ENCODE results near the gene SCMH1.
"Not testable (repeated sequence)": the region's sequence is repeated elsewhere in the genome, so short reads cannot be mapped to it uniquely, and the experiment has no call there.

Gene SCMH1

GRCh38 chr1:41246568-41246967, 4.5 kb upstream of the SCMH1 start:
- no peak for DNase-seq

DNA sequence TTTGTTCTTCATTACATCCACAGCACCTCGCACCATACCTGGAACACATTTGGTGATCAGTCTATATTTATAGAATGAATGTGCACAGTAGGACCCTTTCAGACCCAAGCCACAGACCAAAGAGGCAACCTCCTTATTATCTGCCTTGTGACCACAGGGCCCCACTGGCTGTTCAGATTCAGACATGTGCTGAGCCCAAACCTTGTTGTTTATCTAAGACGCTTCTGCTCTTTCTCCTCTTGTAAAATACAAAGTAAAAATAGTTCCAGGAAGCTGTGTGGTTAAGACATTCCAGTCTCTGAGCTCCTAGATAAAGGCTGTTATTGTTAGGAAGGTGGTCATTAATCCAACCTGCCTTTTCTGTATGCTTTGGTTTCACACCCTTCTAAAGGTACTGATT, 3.6 kb upstream of the SCMH1 start:
- no peak for DNase-seq

DNA sequence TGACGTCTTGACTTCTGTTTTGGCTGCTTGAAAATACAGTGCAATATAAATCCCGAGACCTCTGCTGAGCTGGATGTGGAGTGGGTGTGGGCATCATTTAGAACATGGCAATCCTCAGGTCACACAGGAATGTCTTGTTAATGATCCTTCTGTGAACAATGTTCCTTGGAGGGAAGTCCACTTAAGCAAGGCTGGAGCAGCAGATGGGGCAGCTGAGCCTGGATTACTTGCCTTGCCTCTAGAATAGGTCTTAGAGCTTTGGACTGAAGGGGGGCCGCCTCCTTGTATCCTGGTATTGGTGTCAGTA, 926 bp upstream of the SCMH1 start:
- no peak for DNase-seq

GRCh38 chr1:41242342-41243078, 404 bp upstream of the SCMH1 start:
- peak; percentile 76 for DNase-seq

DNA sequence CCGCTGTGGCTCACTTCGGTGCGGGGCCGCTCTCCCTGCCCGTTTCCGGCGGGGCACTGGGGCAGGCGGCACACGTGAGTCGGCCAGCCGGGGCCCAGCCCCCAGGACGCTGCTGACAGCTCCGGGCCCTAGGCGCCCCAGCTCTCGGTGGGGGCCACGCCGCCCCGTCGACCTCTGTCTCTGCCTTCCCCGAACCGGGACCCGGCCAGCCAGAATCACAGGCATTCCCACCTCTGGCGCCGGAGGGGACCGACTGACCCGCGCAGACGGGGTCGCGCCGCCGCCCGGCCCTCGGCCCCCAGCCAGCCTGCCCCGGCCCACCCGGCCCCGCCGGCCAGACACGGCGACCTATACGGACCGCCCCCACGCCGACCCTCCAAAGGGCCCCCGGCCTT, 755 bp downstream of the SCMH1 start:
- peak; percentile 86 for DNase-seq

- DNase-seq, result no peak
Observed at GRCh38 chr1:41240781-41241353, 1.2 kb downstream of the SCMH1 start.

DNA sequence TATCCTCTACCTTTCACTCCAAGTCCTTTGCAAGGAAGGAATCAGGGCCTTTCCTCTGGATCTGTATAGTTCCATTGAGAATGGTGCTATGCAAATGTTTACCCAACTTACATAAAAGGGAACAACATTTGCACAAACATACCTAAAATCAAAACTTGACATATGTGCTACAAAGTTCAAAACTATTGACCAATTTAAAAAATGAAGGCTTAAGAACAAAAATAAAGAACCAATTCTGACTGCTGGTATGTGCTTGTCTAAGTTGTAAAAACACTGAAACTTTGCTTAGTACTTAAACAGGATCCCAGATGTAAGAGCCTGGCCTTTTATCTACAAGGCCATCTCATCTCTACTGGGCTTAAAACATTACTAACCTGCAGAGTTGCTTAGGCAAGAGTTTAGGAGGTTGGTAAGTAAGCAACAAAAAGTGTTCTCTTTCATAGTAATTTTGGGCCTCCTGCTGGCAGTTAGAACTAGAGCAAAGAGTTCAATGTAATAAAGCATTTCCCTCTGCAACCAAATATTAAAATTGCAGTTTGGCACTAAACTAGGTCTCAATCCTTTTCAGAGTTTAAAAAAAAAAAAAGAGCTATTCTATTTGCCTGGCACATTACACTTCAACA, 2.0 kb downstream of the SCMH1 start:
- DNase-seq, result peak; percentile 37

DNA sequence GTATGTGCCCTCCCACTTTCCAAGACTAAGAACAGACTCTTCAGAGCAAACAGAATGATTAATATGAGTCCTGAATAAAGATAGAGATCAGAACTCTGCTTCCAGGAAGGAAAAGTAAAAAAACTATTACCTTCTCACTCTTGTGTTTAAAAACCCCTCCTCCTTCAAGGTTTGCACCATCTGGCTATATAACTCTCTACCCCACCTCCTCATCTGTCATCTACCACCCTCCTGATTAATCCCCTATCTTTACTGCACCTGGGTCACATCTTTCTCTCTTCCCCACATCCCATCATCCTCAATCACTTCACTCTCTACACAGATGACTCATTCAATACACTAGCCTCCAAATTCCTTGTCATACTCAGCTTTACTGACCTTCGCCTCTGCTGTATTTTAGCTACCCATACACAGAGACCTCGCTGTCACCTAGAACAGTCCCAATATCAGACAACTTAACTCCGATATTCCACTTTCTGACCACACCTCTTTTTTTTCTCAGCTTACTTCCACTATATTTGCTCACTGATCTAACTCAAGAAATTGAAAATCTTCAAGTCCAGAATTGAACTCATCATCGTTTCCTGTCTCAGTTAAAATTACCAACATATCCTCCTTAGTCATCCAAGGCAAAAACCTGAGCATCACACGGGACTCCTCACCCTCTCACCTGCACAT, 3.7 kb downstream of the SCMH1 start:
- DNase-seq, result peak; percentile 68

GRCh38 chr1:41236781-41237180, 5.3 kb downstream of the SCMH1 start:
- DNase-seq, result no peak

DNA sequence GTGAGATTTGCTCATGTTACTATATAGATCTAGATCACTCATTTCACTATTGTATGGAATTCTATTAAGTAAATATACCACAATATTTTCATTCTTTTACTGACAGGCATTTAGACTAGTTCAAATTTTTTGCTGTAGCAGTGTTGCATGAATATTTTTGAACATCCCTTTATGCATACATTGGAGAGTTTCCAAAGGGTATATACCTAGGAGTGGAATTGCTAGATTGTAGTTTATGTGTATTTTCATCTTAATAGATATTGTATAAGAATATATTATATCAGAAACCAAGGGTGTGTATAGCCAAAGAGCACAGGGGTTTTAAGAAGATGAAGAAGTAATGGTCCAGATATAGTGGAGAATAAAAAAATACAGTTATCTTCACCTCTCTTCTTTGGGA, 6.2 kb downstream of the SCMH1 start:
- DNase-seq, result no peak

- no peak for DNase-seq
Observed at GRCh38 chr1:41233708-41234107, 8.4 kb downstream of the SCMH1 start.

DNA sequence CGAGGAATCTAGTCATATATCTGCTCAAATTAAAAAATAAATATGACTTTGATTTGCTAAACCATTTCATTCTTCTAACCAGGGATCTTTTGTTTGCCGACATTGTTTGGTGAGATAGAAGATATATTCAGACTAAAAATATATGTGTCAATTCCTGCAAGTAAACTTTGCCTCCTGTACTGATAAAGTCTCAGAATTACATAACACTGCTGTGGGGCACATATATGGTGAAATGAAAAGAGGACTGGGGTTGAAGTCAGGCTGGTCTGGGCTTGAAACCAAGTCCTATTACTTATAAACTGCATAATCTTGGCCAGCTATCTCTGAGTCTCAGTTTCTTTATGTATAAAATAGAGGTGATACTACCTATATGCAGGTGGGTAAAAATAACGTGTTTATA, 9.8 kb downstream of the SCMH1 start:
- DNase-seq, result no peak

DNA sequence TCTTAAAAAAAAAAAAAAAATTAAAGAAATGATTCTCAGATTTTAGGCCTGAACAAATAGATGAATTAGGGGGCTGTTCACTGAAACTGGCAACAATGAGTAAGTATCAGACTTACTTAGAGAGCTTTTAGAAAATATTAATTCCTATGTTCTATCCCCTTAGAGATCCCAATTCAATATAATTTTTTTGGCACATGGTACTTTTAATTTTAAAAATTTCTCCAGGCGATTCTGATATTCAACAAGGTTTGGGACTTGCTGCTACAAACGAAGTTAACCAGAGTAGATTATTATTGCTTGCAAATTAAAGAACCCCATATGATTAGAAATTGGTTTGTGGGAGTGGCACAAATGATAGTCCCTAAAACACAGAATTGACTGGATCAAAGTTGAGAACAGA, 11.4 kb downstream of the SCMH1 start:
- no peak for DNase-seq

- not testable (repeated sequence) for DNase-seq
Observed at GRCh38 chr1:41229219-41229618, 12.9 kb downstream of the SCMH1 start.

- DNase-seq, result no peak
Observed at GRCh38 chr1:41226815-41227434, 15.2 kb downstream of the SCMH1 start.

DNA sequence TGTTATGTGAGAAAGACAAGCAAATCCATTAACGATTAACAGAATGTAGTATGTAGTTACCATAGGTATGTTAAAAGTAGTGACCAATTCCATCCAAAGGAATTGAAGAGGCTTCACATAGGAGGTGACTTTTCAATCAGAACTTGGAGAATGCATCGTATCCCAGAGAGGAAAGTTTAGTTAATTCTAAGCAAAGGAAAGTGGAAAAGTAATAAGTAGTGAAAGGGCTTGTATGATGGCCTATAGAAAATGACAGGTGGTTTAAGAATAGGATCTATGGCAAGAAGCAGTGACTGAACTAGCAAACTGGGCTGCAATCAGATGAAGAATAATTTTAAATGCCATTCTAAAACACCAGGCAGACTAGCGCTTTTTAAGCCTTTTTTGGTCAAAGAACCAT, 16.6 kb downstream of the SCMH1 start:
- DNase-seq, result no peak

DNA sequence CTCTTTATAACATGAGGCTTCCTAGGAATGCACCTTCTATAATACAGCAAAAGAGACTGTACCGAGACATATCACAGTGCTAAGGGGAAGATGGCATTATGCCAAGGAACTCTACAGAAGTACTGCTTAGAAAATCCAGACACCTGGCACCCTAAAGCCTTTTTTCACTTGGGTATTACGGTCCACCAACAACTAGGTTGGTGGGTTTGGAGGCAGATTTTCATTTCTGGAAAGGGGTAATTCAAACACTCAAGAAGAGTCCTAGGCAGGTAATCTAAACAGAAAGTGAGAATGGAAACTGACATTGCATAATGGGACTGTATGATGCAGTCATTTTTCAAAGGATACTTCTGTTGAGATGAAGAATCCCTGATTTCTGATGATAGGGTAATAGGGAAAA, 19.6 kb downstream of the SCMH1 start:
- DNase-seq, result peak; percentile 47

DNA sequence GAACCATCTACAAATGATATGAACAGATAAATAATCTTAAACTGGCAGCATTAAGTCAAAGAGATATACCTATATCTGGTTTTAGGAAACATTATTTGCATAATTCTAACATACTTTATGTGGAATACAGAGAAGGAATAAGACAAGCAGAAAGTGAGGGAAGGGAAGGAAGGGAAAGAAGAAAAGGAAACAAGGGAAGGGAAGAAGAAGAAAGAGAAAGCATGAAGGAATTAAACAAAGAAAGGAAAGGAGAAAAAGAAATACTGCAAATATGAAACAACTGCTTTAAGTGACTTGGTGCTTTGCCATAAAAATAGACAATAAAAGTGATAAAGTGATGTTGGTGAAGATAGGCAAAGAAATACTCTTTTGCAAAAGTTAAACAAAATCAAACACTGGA, 20.1 kb downstream of the SCMH1 start:
- DNase-seq, result no peak

DNA sequence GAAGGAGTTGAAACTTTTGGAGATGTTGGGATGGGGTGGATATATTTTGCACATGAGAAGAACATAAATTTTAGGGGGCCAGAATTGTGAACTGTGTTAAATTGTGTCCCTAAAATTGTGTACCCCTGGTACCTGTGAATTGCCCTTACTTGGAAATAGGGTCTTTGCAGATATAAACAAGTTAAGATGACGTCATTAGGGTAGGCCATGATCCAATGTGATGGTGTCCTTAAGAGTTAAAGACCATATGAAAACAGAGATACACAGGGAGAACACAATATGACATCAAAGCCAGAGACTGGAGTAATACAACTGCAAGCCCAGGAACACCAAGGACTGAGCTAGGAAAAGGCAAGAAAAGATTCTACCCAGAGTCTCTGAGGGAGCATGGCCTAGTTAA, 24.0 kb downstream of the SCMH1 start:
- no peak for DNase-seq

DNA sequence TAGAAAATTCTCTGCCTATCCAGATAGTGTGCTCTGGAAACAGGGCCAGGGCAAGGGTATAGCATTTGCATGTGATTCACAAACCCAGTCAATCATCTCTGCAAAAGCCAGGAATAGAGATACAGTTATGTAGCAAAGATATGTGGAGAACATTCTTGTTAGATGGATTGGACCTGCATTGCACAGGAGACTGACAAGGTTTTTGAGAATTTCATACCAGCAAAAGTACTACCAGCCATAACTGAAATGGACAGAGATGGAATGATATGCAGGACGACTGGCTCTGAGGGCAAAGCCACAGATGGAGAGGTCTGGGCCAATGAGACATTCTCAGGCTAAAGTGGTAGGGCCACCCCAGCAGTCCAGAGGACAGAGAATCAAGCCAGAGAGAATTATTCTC, 24.7 kb downstream of the SCMH1 start:
- no peak for DNase-seq

DNA sequence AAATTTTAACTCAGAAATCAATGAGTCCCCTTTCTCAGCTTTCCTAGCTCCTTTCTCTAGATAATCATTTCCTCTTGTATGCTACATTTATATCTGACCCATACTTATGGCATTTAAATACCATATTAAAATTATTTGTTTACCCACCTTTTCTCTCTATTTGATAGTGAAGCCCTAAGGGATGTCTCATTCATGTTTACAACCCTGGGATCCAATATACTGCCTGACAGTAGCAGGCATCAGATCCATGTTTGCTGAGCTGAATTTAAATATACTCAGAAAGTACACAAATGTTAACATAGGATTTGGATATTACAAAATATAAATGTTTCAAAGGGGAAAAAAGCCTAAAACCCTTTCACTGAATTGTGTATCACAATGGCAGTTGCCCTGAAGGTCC, 26.5 kb downstream of the SCMH1 start:
- DNase-seq, result no peak

DNA sequence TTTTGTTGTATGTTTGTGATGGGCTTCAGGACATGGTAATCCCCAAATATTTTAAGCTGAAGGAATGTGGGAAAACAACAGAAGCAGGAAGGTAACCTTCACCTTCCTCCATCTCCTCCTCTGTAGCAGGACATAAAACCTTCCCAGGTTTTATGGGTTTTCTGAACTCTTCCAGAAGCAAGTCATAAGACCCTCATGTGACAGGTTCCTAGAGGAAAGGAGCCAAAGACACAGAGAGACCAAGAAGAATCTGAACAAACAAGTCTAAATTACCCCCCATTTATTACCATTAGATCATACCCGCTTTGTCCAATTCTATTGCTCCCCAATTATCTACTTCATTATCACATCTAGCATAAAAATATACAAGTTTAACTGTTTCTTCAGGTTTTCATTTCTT, 28.8 kb downstream of the SCMH1 start:
- no peak for DNase-seq

GRCh38 chr1:41211608-41212007, 30.5 kb downstream of the SCMH1 start:
- not testable (repeated sequence) for DNase-seq

GRCh38 chr1:41207053-41207452, 35.1 kb downstream of the SCMH1 start:
- DNase-seq, result not testable (repeated sequence)
